HepG2 (cell line): ENCODE data around the gene STX4. TPM values are rescaled to one million over a fixed set of nuclear protein-coding genes. Genes with fewer than 3 reads are reported as not detected.

Source experiments
- ARID4A ChIP-seq: sonication (generic); formaldehyde crosslinking; IDR thresholded peaks from 2 replicates; pipeline ENCODE4 v1.5.0; 2020; ENCODE audit warnings: mild to moderate bottlenecking, missing genetic modification reagents, borderline replicate concordance
- BHLHE40 ChIP-seq: IDR thresholded peaks from 2 replicates; pipeline ENCODE4 v1.6.1; 2011; ENCODE audit warnings: low read length, improper control_type of control experiment
- CREBL2 ChIP-seq: sonication (generic); formaldehyde crosslinking; IDR thresholded peaks from 2 replicates; pipeline ENCODE4 v1.8.1; 2023; ENCODE audit warnings: missing genetic modification reagents, mild to moderate bottlenecking, borderline replicate concordance
- FIP1L1 ChIP-seq: fragments of 200-400 bp; formaldehyde crosslinking; IDR thresholded peaks from 2 replicates; pipeline ENCODE4 v1.6.1; 2018; ENCODE audit warnings: low read depth, mild to moderate bottlenecking, low read length, moderate library complexity, borderline replicate concordance; ENCODE audit not compliant: insufficient read depth
- KDM5A ChIP-seq: fragments of 200-600 bp; sonication (generic); IDR thresholded peaks from 2 replicates; pipeline ENCODE4 v1.7.0; 2018; ENCODE audit warnings: antibody characterized with exemption, mild to moderate bottlenecking, low read length, borderline replicate concordance
- MIER3 ChIP-seq: IDR thresholded peaks from 2 replicates; pipeline ENCODE4 v1.6.1; 2016; ENCODE audit warnings: missing compliant biosample characterization, borderline replicate concordance
- PAXIP1 ChIP-seq: sonication (generic); formaldehyde crosslinking; conservative IDR thresholded peaks from 2 replicates; pipeline ENCODE4 v1.4.0; 2020; ENCODE audit warnings: mild to moderate bottlenecking, missing genetic modification reagents, moderate library complexity
- SIX4 ChIP-seq: sonication (generic); formaldehyde crosslinking; IDR thresholded peaks from 2 replicates; pipeline ENCODE4 v1.4.0; 2020; ENCODE audit warnings: missing genetic modification reagents
- SRSF9 ChIP-seq: fragments of 200-400 bp; formaldehyde crosslinking; IDR thresholded peaks from 2 replicates; pipeline ENCODE4 v1.6.1; 2018; ENCODE audit warnings: borderline replicate concordance, mild to moderate bottlenecking, low read depth, low read length; ENCODE audit not compliant: insufficient read depth, poor library complexity, severe bottlenecking
- TCF7 ChIP-seq: sonication (generic); IDR thresholded peaks from 2 replicates; pipeline ENCODE4 v1.6.1; 2016; ENCODE audit warnings: antibody characterized with exemption, low read depth
- TIGD3 ChIP-seq: sonication (generic); formaldehyde crosslinking; IDR thresholded peaks from 2 replicates; pipeline ENCODE4 v1.5.1; 2020; ENCODE audit warnings: mild to moderate bottlenecking, missing genetic modification reagents, borderline replicate concordance
- ZFP82 ChIP-seq: sonication (generic); formaldehyde crosslinking; IDR thresholded peaks from 2 replicates; pipeline ENCODE4 v1.5.1; 2020; ENCODE audit warnings: mild to moderate bottlenecking, missing genetic modification reagents, borderline replicate concordance
- ZFYVE20 ChIP-seq: sonication (generic); formaldehyde crosslinking; IDR thresholded peaks from 2 replicates; pipeline ENCODE4 v1.8.0; 2023; ENCODE audit warnings: low read depth, mild to moderate bottlenecking, moderate library complexity, missing genetic modification reagents, borderline replicate concordance
- ZSCAN12 ChIP-seq: sonication (generic); formaldehyde crosslinking; IDR thresholded peaks from 2 replicates; pipeline ENCODE4 v1.9.0; 2021; ENCODE audit warnings: mild to moderate bottlenecking, missing genetic modification reagents
- polyA plus RNA-seq, 8 experiments: library from polyadenylated mRNA; depleted of rRNA in 3 of 8; stranded (reverse) in 7 of 8; unstranded in 1 of 8; fragments of >200 nt; fragmentation: Illumina TruSeq in 4 of 8; extraction: Trizol in 4 of 8; gene quantifications; 2 replicates each; pipeline versions ENCODE4 v1.2.1 to v1.2.3, GENCODE V29; 2011 to 2016; ENCODE audit warnings: low read depth in 4 of 8, missing spikeins in 1 of 8, mixed read lengths in 1 of 8; ENCODE audit not compliant: insufficient read depth in 1 of 8
- total RNA-seq, 5 experiments: library from RNA; depleted of rRNA; stranded (reverse); fragments of >200 nt; fragmentation: Illumina TruSeq; extraction: Trizol; gene quantifications; 2 replicates each; pipeline ENCODE4 v1.2.3, GENCODE V29; 2016; ENCODE audit warnings: low read depth in 1 of 5

The STX4 gene
- total and polyA plus RNA-seq, 2 of the 13 experiments (the other 11 are each of a cell fraction or from before 2014, with no cell fraction given), result 29.2 to 34.6 TPM

- 0 out of 2 replicates have a peak, but pooled peaks have one; percentile 42 for TF ChIP-seq ARID4A (CRISPR knock-in tag)
- TF ChIP-seq SIX4 (CRISPR knock-in tag), result no peak
- no peak for TF ChIP-seq KDM5A
- no peak for TF ChIP-seq TIGD3 (CRISPR knock-in tag)
- no peak for TF ChIP-seq TCF7
- TF ChIP-seq PAXIP1 (CRISPR knock-in tag), result peak; percentile 24; the same call in 1 of the 2 replicates
- TF ChIP-seq ZSCAN12 (CRISPR knock-in tag), result no peak
- no peak; the same call in 1 of the 2 replicates for TF ChIP-seq FIP1L1
- no peak for TF ChIP-seq ZFYVE20 (CRISPR knock-in tag)
- TF ChIP-seq BHLHE40, result no peak
- TF ChIP-seq MIER3 (CRISPR knock-in tag), result 0 out of 2 replicates have a peak, but pooled peaks have one; percentile 65
- no peak for TF ChIP-seq CREBL2
- TF ChIP-seq ZFP82 (CRISPR knock-in tag), result 0 out of 2 replicates have a peak, but pooled peaks have one; percentile 30
- TF ChIP-seq SRSF9, result no peak
Observed at GRCh38 chr16:30984669-30985400, 48.5 kb upstream of the STX4 start, which contains the start of gene HSD3B7 (continued).
